ENCODE data around the gene TRANK1. TPM values are rescaled to one million over a fixed set of nuclear protein-coding genes. Genes with fewer than 3 reads are reported as not detected.

The TRANK1 gene
- total and polyA plus RNA-seq, 2 of the 8 experiments (the other 6 are each of a cell fraction or from before 2014, with no cell fraction given): 2.9 to 8.8 TPM

GRCh38 chr3:36862076-36862755 is 82.6 kb downstream of the TRANK1 start (continued):
- no peak for TF ChIP-seq CHD7 (IDR thresholded peaks at IDR 0.05; ENCODE audit: insufficient replicate concordance, low read length)
- no peak for TF ChIP-seq NANOG (IDR thresholded peaks at IDR 0.05; ENCODE audit: insufficient read depth, low read depth, low read length, poor library complexity, severe bottlenecking)
- no peak for TF ChIP-seq E2F6 (IDR thresholded peaks at IDR 0.05)
- no peak for TF ChIP-seq RFX5 (IDR thresholded peaks at IDR 0.05; ENCODE audit: borderline replicate concordance, low read depth, low read length)
- TF ChIP-seq EP300 (IDR thresholded peaks at IDR 0.05; ENCODE audit: borderline replicate concordance in 1 of 2, low read depth in 2 of 2, low read length in 2 of 2): no peak
- TF ChIP-seq MAX (IDR thresholded peaks at IDR 0.05): no peak
- no peak for TF ChIP-seq SUZ12 (IDR thresholded peaks at IDR 0.05; ENCODE audit: low read length)
- no peak for TF ChIP-seq POLR2A (IDR thresholded peaks at IDR 0.05; ENCODE audit: control extremely low read depth in 1 of 2, low read depth in 2 of 2, low read length in 2 of 2)
- TF ChIP-seq ZNF274 (IDR thresholded peaks at IDR 0.05; ENCODE audit: borderline replicate concordance, extremely low read depth, low read length): no peak

Data from H1 (cell line).